HepG2 (cell line): ENCODE data around the gene MORF4L1. TPM values are rescaled to one million over a fixed set of nuclear protein-coding genes. Genes with fewer than 3 reads are reported as not detected.
A peak's percentile ranks its signal among the peaks of the same experiment; 100 is the strongest.

Source experiments
- BRCA1 ChIP-seq: sonication (generic); formaldehyde crosslinking; IDR thresholded peaks from 2 replicates; pipeline ENCODE4 v1.4.0; 2020; ENCODE audit warnings: missing genetic modification reagents
- FOXO1 ChIP-seq: sonication (generic); formaldehyde crosslinking; IDR thresholded peaks from 2 replicates; pipeline ENCODE4 v1.4.0; 2020; ENCODE audit warnings: missing genetic modification reagents
- KMT2A ChIP-seq: sonication (generic); formaldehyde crosslinking; IDR thresholded peaks from 2 replicates; pipeline ENCODE4 v1.4.0; 2020; ENCODE audit warnings: missing genetic modification reagents
- LRRFIP1 ChIP-seq: sonication (generic); formaldehyde crosslinking; conservative IDR thresholded peaks from 2 replicates; pipeline ENCODE4 v1.4.0; 2020; ENCODE audit warnings: missing genetic modification reagents
- PHF20 ChIP-seq: sonication (generic); formaldehyde crosslinking; IDR thresholded peaks from 2 replicates; pipeline ENCODE4 v1.5.0; 2020; ENCODE audit warnings: mild to moderate bottlenecking, missing genetic modification reagents
- REPIN1 ChIP-seq: sonication (generic); formaldehyde crosslinking; IDR thresholded peaks from 2 replicates; pipeline ENCODE4 v1.8.0; 2022; ENCODE audit warnings: missing genetic modification reagents, low read depth, mild to moderate bottlenecking, borderline replicate concordance
- RNF2 ChIP-seq: fragments of 450-650 bp; conservative IDR thresholded peaks from 2 replicates; pipeline ENCODE4 v1.6.1; 2016; ENCODE audit warnings: low read depth
- SALL1 ChIP-seq: sonication (generic); formaldehyde crosslinking; IDR thresholded peaks from 2 replicates; pipeline ENCODE4 v1.8.0; 2022; ENCODE audit warnings: mild to moderate bottlenecking, missing genetic modification reagents
- SP2 ChIP-seq: sonication (generic); formaldehyde crosslinking; IDR thresholded peaks from 2 replicates; pipeline ENCODE4 v1.5.1; 2020; ENCODE audit warnings: mild to moderate bottlenecking, missing genetic modification reagents
- SRF ChIP-seq: IDR thresholded peaks from 2 replicates; pipeline ENCODE4 v1.6.1; 2011; ENCODE audit warnings: mild to moderate bottlenecking, low read depth, low read length, moderate library complexity
- TCF7 ChIP-seq: sonication (generic); IDR thresholded peaks from 2 replicates; pipeline ENCODE4 v1.6.1; 2016; ENCODE audit warnings: antibody characterized with exemption, low read depth
- TSC22D2 ChIP-seq: sonication (generic); formaldehyde crosslinking; IDR thresholded peaks from 2 replicates; pipeline ENCODE4 v1.5.1; 2020; ENCODE audit warnings: missing genetic modification reagents, mild to moderate bottlenecking, borderline replicate concordance
- ZNF318 ChIP-seq: sonication (generic); formaldehyde crosslinking; IDR thresholded peaks from 2 replicates; pipeline ENCODE4 v1.4.0; 2020; ENCODE audit warnings: mild to moderate bottlenecking, missing genetic modification reagents
- ZNF441 ChIP-seq: sonication (generic); formaldehyde crosslinking; IDR thresholded peaks from 2 replicates; pipeline ENCODE4 v1.7.0; 2021; ENCODE audit warnings: missing genetic modification reagents, borderline replicate concordance
- ZNF747 ChIP-seq: sonication (generic); formaldehyde crosslinking; IDR thresholded peaks from 2 replicates; pipeline ENCODE4 v1.8.1; 2023; ENCODE audit warnings: missing genetic modification reagents, mild to moderate bottlenecking, borderline replicate concordance
- polyA plus RNA-seq, 8 experiments: library from polyadenylated mRNA; depleted of rRNA in 3 of 8; stranded (reverse) in 7 of 8; unstranded in 1 of 8; fragments of >200 nt; fragmentation: Illumina TruSeq in 4 of 8; extraction: Trizol in 4 of 8; gene quantifications; 2 replicates each; pipeline versions ENCODE4 v1.2.1 to v1.2.3, GENCODE V29; 2011 to 2016; ENCODE audit warnings: low read depth in 4 of 8, missing spikeins in 1 of 8, mixed read lengths in 1 of 8; ENCODE audit not compliant: insufficient read depth in 1 of 8
- total RNA-seq, 5 experiments: library from RNA; depleted of rRNA; stranded (reverse); fragments of >200 nt; fragmentation: Illumina TruSeq; extraction: Trizol; gene quantifications; 2 replicates each; pipeline ENCODE4 v1.2.3, GENCODE V29; 2016; ENCODE audit warnings: low read depth in 1 of 5
- TF ChIP-seq, protein P1 (sequence below): sonication (generic); formaldehyde crosslinking; IDR thresholded peaks from 2 replicates; pipeline ENCODE4; 2020; ENCODE audit warnings: missing genetic modification reagents, mild to moderate bottlenecking, borderline replicate concordance

The MORF4L1 gene
- total and polyA plus RNA-seq, 2 of the 13 experiments (the other 11 are each of a cell fraction or from before 2014, with no cell fraction given): 218 to 219 TPM

- TF ChIP-seq ZNF318 (CRISPR knock-in tag) (no peak), KMT2A (no peak), TSC22D2 (CRISPR knock-in tag) (no peak), PHF20 (CRISPR knock-in tag) (no peak), SRF (no peak), LRRFIP1 (CRISPR knock-in tag) (no peak), SALL1 (CRISPR knock-in tag) (0 out of 2 replicates have a peak, but pooled peaks have one; percentile 23), REPIN1 (CRISPR knock-in tag) (no peak), FOXO1 (CRISPR knock-in tag) (0 out of 2 replicates have a peak, but pooled peaks have one; percentile 14), ZNF441 (CRISPR knock-in tag) (no peak), RNF2 (no peak), ZNF747 (no peak), TCF7 (no peak), BRCA1 (no peak), SP2 (CRISPR knock-in tag) (no peak)
- TF ChIP-seq, protein P1, sequence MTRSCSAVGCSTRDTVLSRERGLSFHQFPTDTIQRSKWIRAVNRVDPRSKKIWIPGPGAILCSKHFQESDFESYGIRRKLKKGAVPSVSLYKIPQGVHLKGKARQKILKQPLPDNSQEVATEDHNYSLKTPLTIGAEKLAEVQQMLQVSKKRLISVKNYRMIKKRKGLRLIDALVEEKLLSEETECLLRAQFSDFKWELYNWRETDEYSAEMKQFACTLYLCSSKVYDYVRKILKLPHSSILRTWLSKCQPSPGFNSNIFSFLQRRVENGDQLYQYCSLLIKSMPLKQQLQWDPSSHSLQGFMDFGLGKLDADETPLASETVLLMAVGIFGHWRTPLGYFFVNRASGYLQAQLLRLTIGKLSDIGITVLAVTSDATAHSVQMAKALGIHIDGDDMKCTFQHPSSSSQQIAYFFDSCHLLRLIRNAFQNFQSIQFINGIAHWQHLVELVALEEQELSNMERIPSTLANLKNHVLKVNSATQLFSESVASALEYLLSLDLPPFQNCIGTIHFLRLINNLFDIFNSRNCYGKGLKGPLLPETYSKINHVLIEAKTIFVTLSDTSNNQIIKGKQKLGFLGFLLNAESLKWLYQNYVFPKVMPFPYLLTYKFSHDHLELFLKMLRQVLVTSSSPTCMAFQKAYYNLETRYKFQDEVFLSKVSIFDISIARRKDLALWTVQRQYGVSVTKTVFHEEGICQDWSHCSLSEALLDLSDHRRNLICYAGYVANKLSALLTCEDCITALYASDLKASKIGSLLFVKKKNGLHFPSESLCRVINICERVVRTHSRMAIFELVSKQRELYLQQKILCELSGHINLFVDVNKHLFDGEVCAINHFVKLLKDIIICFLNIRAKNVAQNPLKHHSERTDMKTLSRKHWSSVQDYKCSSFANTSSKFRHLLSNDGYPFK (CRISPR knock-in tag): no peak
Observed at GRCh38 chr15:78859971-78860719, 12.5 kb upstream of the MORF4L1 start (continued).
